ENCODE data around the gene HERC2.
"Not testable (repeated sequence)": the region's sequence is repeated elsewhere in the genome, so short reads cannot be mapped to it uniquely, and the experiment has no call there.

The HERC2 gene

DNA sequence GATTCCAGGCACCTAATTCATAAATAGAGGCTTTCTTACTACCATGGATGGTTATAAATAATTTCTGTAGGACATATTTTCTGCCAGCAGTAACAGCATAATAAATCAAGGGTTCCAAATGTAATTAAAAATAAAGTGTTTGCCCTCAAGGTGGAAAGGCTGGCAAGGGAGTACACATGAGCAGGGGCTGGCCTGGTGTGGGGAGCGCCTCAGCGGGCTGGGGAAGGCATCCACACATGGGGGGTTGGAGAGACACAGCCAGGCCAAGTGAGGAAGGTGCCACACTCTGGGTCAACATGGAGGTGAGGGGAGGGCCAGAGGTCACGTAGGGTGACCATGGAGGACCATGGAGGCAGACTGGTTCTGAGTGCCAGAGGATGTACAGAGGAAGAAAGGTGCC, 157.1 kb downstream of the HERC2 start:
- no peak for DNase-seq (ENCODE audit: low spot score)
- TF ChIP-seq, protein P1, sequence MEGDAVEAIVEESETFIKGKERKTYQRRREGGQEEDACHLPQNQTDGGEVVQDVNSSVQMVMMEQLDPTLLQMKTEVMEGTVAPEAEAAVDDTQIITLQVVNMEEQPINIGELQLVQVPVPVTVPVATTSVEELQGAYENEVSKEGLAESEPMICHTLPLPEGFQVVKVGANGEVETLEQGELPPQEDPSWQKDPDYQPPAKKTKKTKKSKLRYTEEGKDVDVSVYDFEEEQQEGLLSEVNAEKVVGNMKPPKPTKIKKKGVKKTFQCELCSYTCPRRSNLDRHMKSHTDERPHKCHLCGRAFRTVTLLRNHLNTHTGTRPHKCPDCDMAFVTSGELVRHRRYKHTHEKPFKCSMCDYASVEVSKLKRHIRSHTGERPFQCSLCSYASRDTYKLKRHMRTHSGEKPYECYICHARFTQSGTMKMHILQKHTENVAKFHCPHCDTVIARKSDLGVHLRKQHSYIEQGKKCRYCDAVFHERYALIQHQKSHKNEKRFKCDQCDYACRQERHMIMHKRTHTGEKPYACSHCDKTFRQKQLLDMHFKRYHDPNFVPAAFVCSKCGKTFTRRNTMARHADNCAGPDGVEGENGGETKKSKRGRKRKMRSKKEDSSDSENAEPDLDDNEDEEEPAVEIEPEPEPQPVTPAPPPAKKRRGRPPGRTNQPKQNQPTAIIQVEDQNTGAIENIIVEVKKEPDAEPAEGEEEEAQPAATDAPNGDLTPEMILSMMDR (IDR thresholded peaks at IDR 0.05; ENCODE audit: extremely low read depth, missing control alignments) = no peak

DNA sequence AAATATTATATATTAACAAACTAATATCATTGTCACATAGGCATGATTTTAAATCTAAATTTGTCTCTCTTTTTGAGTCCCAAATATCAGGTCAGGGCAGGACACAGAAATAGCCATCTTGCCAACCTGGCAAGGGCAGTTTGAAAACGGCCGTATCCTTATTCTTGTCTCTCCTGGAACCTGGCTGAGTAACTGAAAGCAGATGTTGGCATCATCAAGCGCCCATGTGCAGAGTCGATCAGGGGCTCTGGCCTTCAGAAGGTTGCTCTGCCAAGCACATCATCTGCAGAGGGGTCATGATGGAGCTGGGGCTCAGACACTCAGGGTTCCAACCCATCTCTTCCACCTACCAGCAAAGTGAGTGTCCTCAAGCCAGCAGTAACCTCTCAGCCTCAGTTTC, 167.7 kb downstream of the HERC2 start:
- TF ChIP-seq, protein P1 (IDR thresholded peaks at IDR 0.05; ENCODE audit: extremely low read depth, missing control alignments) = no peak
- no peak for DNase-seq (ENCODE audit: low spot score)

DNA sequence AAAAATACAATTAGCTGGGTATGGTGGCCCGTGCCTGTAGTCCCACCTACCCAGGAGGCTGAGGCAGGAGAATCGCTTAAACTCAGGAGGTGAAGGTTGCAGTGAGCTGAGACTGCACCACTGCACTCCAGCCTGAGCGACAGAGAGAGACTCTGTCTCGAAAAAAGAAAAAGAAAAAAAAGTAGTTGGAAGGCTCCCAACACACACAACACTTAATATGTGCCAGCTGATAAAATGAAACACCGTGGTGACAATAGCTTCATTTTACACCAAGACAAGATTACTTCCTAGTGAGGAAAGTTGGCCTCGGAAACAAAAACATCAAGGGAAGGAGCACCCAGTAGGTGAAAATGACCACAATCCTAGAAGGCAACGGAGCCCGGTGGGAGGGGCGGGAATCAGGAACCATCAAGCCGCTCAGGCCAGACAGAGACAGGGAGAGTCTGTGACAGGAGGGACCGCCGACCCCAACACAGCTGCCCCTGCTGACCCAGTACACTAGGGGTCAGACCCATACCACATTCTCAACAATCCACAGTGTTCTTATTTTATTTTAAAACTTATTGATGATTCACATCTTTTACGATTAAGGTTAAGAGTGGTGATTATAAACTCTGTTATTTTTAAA, 168.4 kb downstream of the HERC2 start:
- TF ChIP-seq, protein P1 (IDR thresholded peaks at IDR 0.05; ENCODE audit: extremely low read depth, missing control alignments) = no peak
- DNase-seq (ENCODE audit: low spot score) = no peak

DNA sequence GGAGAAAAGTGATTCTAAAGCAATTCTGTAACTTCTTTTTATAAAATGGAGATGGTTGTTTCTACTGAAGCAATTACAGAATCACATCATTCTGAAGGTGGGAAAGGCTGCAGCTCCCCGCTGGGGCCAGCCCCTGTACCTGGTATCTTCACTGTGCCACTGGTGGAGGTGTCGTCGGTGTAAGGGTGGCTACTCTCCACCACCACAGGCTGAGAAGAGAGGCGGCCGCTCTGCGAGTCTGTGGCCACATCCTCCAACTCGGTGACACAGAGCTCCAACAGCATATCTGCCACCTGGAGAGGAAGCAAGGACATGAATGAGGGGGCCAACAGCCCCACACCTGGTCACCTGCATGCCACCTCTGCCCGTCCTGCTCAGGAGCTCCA, 169.4 kb downstream of the HERC2 start:
- not testable (repeated sequence) for DNase-seq (ENCODE audit: low spot score)

DNA sequence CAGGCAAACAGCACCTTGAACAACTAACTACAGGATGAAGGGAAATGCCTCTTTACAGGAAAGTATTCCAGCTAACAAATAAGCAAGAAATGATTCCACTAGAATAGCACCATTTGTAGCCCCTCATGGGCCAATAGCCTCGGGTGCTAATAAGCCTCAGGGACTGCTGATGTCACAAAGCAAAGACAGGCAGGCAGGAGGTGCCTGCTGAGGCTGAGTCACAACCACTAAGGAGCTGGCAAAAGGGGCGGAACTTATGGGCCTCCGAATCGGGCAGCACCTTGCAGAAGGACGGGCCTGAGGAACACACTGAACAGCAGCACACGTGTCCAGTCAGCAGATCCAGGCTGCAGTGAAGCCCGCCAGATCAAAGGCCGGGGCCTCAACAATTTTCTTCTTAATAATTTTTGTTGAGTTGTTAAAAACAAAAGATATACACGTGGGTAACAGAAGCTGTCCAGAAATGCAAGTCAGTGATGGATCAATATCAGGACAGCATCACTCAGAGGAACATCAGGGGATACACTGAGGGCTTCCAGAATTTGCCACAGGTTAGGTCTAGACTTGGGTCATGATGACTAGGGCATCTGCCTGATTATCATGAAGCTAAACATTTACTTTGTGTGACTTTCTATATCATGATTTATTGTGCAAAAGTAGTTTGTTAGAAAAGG, 170.0 kb downstream of the HERC2 start:
- not testable (repeated sequence) for DNase-seq (ENCODE audit: low spot score)

DNA sequence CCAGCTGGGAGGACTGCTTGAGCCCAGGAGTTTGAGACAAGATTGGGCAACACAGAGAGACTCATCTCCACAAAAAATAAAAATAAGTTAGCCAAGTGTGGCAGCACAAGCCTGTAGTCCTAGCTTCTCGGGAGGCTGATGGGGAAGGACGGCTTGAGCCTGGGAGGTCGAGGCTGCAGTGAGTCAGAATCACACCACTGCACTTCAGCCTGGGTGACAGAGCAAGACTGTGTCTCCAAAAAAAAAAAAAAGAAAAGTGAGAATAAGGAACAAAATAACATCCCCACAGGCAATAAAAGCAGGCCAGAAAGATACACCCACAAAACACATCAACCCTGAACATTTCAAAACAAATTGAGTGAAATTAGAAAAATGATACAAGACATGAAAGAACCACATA, 174.2 kb downstream of the HERC2 start:
- DNase-seq (ENCODE audit: low spot score) = no peak
- TF ChIP-seq, protein P1 (IDR thresholded peaks at IDR 0.05; ENCODE audit: extremely low read depth, missing control alignments) = no peak

DNA sequence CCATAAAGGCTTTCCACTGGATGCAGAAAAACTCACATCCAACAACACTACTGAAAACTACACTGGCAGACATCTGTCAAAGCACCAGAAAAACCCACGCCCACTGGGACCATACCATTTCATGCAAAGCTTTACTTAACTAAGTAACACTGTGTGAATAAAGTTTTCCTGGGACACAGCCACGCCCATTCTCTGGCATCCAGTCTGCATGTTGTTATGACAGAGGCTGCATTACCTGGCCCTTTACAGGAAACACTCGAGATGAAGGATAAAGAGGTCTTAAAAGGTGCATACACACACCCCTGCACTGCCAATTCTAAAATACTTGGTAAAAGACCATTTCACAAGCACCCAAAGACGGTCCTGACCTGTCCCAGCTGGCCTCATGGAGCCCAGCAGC, 176.6 kb downstream of the HERC2 start:
- not testable (repeated sequence) for DNase-seq (ENCODE audit: low spot score)

DNA sequence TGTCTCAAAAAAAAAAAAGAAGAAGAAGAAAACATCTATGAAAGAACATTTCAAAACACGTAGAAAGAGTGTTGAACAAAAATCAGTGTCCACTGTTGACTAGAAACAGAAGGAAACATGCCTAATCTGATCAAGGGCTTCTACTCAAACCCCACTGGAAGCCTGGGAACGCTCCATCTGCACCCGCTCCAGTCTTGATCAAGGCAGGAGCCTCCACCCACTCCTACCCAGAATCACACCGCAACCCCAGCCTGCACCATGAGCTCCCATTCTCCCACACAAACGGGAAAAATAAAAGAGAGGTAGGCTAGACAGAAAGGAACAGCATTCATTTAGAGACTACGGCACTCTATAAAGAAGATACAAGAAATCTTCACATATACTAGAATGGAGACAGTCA, 181.9 kb downstream of the HERC2 start:
- TF ChIP-seq, protein P1 (IDR thresholded peaks at IDR 0.05; ENCODE audit: extremely low read depth, missing control alignments) = no peak
- no peak for DNase-seq (ENCODE audit: low spot score)

DNA sequence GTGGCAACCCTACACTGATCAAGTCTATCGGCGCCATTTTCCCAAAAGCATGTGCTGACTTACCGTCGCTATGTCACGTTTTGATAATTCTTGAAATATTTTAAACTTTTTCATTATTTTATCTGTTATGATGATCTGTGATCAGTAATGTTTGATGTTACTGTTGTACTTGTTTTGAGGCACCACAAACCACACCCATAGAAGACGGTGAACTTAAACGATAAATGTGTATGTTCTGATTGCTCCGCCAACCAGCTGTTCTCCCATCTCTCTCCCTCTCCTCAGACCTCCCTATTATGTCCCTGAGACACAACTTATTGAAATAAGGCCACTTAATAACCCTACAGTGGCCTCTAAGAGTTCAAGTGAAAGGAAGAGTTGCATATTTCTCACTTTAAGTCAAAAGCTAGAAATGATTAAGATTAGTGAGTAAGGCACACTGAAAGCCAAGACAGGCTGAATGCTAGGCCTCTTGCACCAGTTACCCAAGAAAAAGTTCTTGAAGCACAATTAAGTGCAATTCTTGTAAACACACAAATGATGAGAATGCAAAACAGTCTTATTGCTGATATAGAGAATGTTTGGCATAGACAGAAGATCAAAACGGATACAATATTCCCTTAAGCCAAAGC, 184.5 kb downstream of the HERC2 start:
- DNase-seq (ENCODE audit: low spot score) = not testable (repeated sequence)

DNA sequence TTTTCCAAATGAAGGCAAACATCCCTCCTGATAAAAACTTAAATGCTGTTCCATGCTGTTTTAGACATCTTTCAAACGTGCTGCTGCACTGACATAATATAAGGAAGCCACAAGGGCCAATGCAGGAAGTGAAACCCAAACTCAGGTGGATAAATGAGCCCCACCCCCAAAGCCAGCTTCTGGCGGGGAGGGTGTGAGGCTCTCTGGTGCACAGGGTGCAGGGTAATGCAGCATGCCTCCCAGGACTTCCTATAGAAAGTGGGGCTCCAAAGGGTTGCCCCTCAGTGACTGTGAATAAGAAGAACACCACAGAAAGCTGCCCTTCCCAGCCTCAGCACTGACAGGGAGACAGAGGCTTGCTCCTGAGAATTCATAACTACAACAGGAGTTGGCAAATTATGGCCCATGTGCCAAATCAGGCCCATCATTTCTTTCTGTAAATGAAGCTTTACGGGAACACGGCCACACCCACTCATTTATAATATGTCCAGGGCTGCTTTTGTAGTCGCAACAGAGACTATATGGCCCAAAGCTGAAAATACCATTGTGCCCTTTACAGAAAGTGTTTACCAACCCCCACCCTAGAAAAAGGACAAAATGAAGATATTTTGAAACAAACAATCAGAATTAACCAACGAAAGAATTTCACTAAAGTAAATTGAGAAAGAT, 185.6 kb downstream of the HERC2 start:
- not testable (repeated sequence) for DNase-seq (ENCODE audit: low spot score)

Measured in GM20000 (cell line).